Uterus (tissue), 4 donors: ENCODE results near the gene ARID1B. TPM values are rescaled to one million over a fixed set of nuclear protein-coding genes. Genes with fewer than 3 reads are reported as not detected.

Source experiments
- DNase-seq, 2 donors: peaks; one replicate each; pipeline ENCODE4 v3.0.0-alpha.2; 2019 to 2020
- H3K27ac ChIP-seq, 2 donors: fragments of 200-600 bp; sonication (generic); 1 replicate in 1 of 2; 2 replicates in 1 of 2; pipeline ENCODE4 v1.5.1; 2016 to 2018
- H3K27me3 ChIP-seq, 2 donors: fragments of 200-600 bp; sonication (generic); one replicate each; pipeline ENCODE4 v1.5.1; 2018 to 2019; ENCODE audit warnings: control low read depth in 1 of 2
- H3K36me3 ChIP-seq, 2 donors: fragments of 200-600 bp; sonication (generic); one replicate each; pipeline ENCODE4 v1.5.1; 2019; ENCODE audit warnings: control low read depth in 1 of 2
- H3K4me1 ChIP-seq, 2 donors: fragments of 200-600 bp; sonication (generic); one replicate each; pipeline ENCODE4 v1.5.1; 2018 to 2019; ENCODE audit warnings: control low read depth in 1 of 2
- H3K4me3 ChIP-seq, 2 donors: fragments of 200-600 bp; sonication (generic); 1 replicate in 1 of 2; 2 replicates in 1 of 2; pipeline ENCODE4 v1.5.1; 2018 to 2019; ENCODE audit warnings: mild to moderate bottlenecking in 1 of 2
- H3K9me3 ChIP-seq, 2 donors: fragments of 200-600 bp; sonication (generic); one replicate each; pipeline ENCODE4 v1.5.1; 2019; ENCODE audit warnings: control low read depth in 1 of 2
- CTCF ChIP-seq, 4 experiments: fragments of 200-600 bp in 2 of 4; fragments of 450-650 bp in 2 of 4; sonication (generic) in 2 of 4; IDR thresholded peaks; one replicate each; pipeline ENCODE4 v1.5.1; 2016 to 2019; ENCODE audit warnings: antibody characterized with exemption in 4 of 4, mild to moderate bottlenecking in 2 of 4, moderate library complexity in 1 of 4
- POLR2A ChIP-seq, 2 donors: fragments of 450-650 bp; IDR thresholded peaks; one replicate each; pipeline ENCODE4 v1.6.1; 2016; ENCODE audit warnings: antibody characterized with exemption in 2 of 2, mild to moderate bottlenecking in 1 of 2, moderate library complexity in 1 of 2
- intact Hi-C: fragments of 100-400 bp; cut with DNase I; formaldehyde crosslinking; loops from one replicate; pipeline ENCODE4 v1.15.1; 2023; ENCODE audit warnings: low total_unique reads
- total RNA-seq, 4 donors: library from RNA; depleted of rRNA in 3 of 4; stranded (reverse); fragments of >200 nt in 3 of 4; gene quantifications; one replicate each; pipeline versions ENCODE4 v1.1.0 to v1.2.4, GENCODE V29; 2014 to 2023
- donor health status: DM: yes; HTN: yes; CAD: no.

ARID1B gene
- total RNA-seq, 4 donors from 2014 or later: 63.8 to 198 (median 125) TPM

DNA sequence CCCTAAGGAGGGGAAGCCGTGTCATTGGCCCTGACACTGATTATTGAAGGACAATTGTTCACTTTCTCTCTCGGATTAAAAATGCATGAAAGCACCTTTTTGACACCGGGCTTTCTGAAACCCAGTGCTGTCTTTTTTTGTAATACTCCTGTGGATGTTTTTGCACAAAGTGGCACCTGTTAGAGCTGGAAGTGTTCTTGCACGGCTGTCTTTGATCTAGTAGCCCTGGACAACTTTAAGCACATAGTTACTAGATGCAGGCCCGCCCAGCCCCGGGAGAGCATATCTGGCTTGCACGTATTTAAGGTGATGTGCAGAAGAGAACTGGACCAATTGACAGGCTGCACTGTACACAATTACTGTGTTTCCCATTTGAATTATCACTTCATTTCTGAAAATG, 72.6 kb downstream of the ARID1B start:
- intact Hi-C loops: no loop called here

GRCh38 chr6:156850353-156850752, 73.2 kb downstream of the ARID1B start:
- no peak for DNase-seq
- peaks cover 0 to 3% of the 10 kb centered on the region in 2 donors for H3K4me1 ChIP-seq
- no peaks in the 10 kb centered on the region for H3K9me3 ChIP-seq
- TF ChIP-seq POLR2A (IDR thresholded peaks at IDR 0.05): no peak
- TF ChIP-seq CTCF (IDR thresholded peaks at IDR 0.05): no peak
- H3K36me3 ChIP-seq: no peaks in the 10 kb centered on the region
- H3K27ac ChIP-seq: no peak overlapping the region
- no peak overlapping the region for H3K4me3 ChIP-seq
- intact Hi-C loops: no loop called here
- no peaks in the 10 kb centered on the region for H3K27me3 ChIP-seq

More for the DNA sequence above, 72.6 kb downstream of the ARID1B start:
- no peak for TF ChIP-seq CTCF (IDR thresholded peaks at IDR 0.05)
- TF ChIP-seq POLR2A (IDR thresholded peaks at IDR 0.05): no peak
- Histone ChIP-seq H3K4me3 (no peak overlapping the region), H3K36me3 (no peaks in the 10 kb centered on the region), H3K9me3 (no peaks in the 10 kb centered on the region), H3K27me3 (no peaks in the 10 kb centered on the region), H3K27ac (no peak overlapping the region), H3K4me1 (peaks cover 0 to 3% of the 10 kb centered on the region in 2 donors)
- no peak for DNase-seq

DNA sequence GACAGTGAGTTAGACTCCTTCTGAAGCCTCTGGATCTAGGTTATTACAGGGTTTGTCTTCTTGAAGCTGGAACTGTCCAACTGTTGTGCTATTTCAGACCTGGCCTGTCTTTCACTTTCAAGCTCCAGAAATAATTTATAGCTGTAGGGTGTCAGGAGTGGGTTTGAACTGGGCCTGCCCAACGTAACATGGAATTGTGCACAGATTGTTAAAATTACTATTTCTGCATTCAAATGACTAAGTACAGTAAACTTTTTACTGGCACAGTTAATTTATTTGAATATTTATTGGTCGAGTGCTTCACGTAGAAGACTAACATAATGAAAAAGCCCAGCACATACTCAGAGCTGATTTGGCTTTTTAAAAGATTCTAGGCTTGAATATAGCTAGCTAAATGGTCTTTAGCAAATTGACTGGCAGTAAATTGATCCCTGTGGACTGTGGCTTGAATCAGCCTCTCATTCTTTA, 74.3 kb downstream of the ARID1B start:
- Histone ChIP-seq H3K4me3 (no peak overlapping the region), H3K9me3 (no peaks in the 10 kb centered on the region), H3K4me1 (peaks cover 0 to 3% of the 10 kb centered on the region in 2 donors), H3K27me3 (no peaks in the 10 kb centered on the region), H3K36me3 (no peaks in the 10 kb centered on the region), H3K27ac (no peak overlapping the region)
- no peak for TF ChIP-seq POLR2A (IDR thresholded peaks at IDR 0.05)
- no peak for TF ChIP-seq CTCF (IDR thresholded peaks at IDR 0.05)
- intact Hi-C loops: no loop called here
- DNase-seq: no peak

- H3K27ac ChIP-seq: no peak overlapping the region
- H3K36me3 ChIP-seq: no peaks in the 10 kb centered on the region
- H3K4me3 ChIP-seq: no peak overlapping the region
- peaks cover 0 to 2% of the 10 kb centered on the region in 2 donors for H3K4me1 ChIP-seq
- no peak for DNase-seq
- intact Hi-C loops: no loop called here
- no peaks in the 10 kb centered on the region for H3K27me3 ChIP-seq
- TF ChIP-seq POLR2A (IDR thresholded peaks at IDR 0.05): no peak
- no peak for TF ChIP-seq CTCF (IDR thresholded peaks at IDR 0.05)
- H3K9me3 ChIP-seq: no peaks in the 10 kb centered on the region
Measured at GRCh38 chr6:156852147-156852857, 75.1 kb downstream of the ARID1B start.

GRCh38 chr6:156852858-156853216, 75.7 kb downstream of the ARID1B start:
- intact Hi-C loops: no loop called here
- DNase-seq: no peak
- Histone ChIP-seq H3K9me3 (no peaks in the 10 kb centered on the region), H3K4me1 (peaks cover 0 to 3% of the 10 kb centered on the region in 2 donors), H3K27ac (no peak overlapping the region), H3K36me3 (no peaks in the 10 kb centered on the region), H3K4me3 (no peak overlapping the region), H3K27me3 (no peaks in the 10 kb centered on the region)
- TF ChIP-seq CTCF (IDR thresholded peaks at IDR 0.05): no peak
- no peak for TF ChIP-seq POLR2A (IDR thresholded peaks at IDR 0.05)
